ENCODE measurements around the gene CRIM1.

CRIM1 gene

DNA sequence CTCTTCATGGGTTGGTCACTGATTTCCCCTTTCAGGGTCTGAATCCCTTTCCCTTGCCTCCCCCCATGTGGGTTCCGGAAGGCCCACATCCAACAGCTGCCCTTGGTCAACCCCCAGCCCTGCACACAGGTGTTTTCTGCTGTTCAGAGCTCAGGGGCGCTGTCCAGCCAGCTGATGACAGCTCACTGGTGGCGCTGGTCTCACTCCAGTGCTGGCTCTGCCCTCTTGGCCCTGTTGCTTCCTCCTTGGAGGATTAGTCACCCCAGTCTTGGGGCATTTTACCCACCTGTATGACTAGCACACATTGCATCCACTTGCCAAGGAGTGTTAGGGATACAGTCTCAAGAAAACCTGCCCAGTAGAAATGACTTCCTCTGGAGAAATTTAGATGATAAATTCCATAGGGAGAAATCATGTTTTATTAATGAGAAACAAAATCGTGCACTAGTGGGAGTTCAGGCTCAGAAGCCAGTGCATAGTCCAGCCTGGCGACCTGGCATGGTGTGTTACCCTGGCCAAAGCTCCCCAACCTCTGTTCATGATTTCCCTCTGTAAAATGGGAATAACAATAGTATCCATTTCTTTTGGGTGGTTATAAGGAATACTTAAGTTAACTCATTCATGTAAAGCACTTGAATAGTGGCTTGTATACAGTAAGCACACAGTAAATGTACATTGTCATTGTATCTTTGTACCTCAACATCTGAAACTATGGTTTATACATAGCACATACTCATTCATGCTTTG lies 21.6 kb downstream of the CRIM1 start:
- Mint-ChIP-seq H3K27me3 (ENCODE audit: low read depth) (peaks cover 7% of the 10 kb centered on the region), H3K4me3 (no peak overlapping the region), H3K27ac (no peak overlapping the region), H3K36me3 (ENCODE audit: low read depth) (no peaks in the 10 kb centered on the region), H3K4me1 (peaks cover 42% of the 10 kb centered on the region), H3K9me3 (no peaks in the 10 kb centered on the region)
- TF ChIP-seq, protein P1, sequence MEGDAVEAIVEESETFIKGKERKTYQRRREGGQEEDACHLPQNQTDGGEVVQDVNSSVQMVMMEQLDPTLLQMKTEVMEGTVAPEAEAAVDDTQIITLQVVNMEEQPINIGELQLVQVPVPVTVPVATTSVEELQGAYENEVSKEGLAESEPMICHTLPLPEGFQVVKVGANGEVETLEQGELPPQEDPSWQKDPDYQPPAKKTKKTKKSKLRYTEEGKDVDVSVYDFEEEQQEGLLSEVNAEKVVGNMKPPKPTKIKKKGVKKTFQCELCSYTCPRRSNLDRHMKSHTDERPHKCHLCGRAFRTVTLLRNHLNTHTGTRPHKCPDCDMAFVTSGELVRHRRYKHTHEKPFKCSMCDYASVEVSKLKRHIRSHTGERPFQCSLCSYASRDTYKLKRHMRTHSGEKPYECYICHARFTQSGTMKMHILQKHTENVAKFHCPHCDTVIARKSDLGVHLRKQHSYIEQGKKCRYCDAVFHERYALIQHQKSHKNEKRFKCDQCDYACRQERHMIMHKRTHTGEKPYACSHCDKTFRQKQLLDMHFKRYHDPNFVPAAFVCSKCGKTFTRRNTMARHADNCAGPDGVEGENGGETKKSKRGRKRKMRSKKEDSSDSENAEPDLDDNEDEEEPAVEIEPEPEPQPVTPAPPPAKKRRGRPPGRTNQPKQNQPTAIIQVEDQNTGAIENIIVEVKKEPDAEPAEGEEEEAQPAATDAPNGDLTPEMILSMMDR (IDR thresholded peaks at IDR 0.05; ENCODE audit: unreplicated experiment in 3 of 3): no peak

DNA sequence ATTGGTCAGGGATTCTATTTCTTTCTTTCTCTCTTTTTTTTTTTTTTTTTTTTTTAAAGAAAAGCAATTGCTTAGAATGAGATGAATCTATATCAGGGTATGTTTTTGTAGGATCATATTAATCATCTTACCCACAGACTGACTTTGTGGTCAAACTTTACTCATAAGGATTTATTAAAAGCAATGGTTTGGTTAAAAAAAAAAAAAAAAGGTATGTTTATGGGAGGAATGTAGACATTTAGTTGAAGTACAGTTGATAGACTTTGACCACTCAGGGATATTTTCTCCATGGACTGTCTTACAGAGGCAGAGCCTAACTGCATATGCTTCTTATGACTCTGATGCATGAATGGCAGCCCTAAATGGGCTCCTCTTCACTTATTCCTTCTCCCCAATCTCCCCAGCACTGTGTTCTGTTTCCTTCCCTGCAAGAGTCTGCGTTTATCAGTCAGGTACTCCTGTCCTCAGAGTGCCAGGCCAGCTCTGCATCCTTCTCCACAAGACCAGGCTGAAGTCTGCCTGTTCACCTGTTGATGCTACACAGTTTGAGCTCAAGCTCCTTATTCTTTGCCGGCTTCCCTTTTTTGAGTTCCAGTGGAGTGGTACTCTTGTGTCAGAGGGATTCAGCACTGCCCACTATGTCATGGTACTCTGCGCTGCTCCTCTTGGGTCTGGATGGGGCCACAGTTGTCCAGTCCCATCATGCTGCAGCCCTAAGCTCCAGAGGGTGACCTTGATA lies 24.3 kb downstream of the CRIM1 start:
- no peaks in the 10 kb centered on the region for H3K36me3 Mint-ChIP-seq (ENCODE audit: low read depth)

DNA sequence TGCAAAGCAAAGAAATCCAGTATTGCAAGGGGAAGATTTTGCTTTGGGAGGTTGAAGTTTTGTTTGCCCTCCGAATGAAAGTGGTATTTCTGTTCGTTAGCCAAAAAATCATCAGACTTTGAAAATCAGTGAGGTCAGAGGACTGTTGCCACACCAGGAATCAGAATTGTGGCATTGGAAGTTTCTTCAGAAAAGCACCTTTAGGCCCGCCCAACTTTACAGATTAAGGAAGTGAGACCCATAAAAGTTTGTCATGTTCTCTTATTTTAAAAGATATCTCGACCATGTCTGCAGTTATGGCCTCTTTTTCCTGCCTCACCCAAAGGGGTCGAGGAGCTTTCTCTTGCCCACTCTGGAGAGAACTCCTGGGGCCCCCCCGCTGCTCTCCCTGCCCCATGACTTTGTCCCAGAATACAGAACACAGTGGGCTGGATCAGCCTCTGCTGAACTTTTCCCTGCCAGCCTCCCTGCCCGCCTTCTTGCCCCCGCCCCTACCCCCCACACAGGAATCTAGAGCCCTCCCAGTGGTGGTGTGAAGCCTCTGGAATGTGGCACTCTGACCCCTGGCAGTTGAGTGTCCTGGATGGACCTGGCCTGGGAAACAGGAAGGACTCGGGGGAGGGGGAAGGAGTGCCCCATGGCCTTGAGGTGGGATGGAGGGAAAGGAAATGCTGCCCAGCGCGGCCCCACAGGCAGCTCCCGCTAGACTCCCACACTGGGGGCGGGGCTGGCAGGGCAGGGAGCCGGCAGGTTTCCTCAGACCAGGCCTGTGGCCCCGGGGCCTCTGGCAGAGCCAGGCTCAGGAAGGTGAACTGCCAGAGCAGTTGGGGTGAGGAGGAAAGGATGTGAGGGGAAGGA lies 25.3 kb downstream of the CRIM1 start:
- TF ChIP-seq, protein P1 (IDR thresholded peaks at IDR 0.05; ENCODE audit: unreplicated experiment in 3 of 3): no peak
- Mint-ChIP-seq H3K4me1 (peaks cover 18% of the 10 kb centered on the region), H3K9me3 (no peaks in the 10 kb centered on the region), H3K27me3 (ENCODE audit: low read depth) (peaks cover 7% of the 10 kb centered on the region), H3K27ac (peak overlapping the region in 1 of 3 experiments; percentile 85), H3K4me3 (no peak overlapping the region), H3K36me3 (ENCODE audit: low read depth) (no peaks in the 10 kb centered on the region)

More for the DNA sequence above, 24.3 kb downstream of the CRIM1 start:
- Mint-ChIP-seq H3K9me3 (no peaks in the 10 kb centered on the region), H3K4me3 (no peak overlapping the region), H3K27me3 (ENCODE audit: low read depth) (peaks cover 7% of the 10 kb centered on the region), H3K27ac (peak overlapping the region in 1 of 3 experiments; percentile 55), H3K4me1 (peaks cover 18% of the 10 kb centered on the region)
- TF ChIP-seq, protein P1 (IDR thresholded peaks at IDR 0.05; ENCODE audit: unreplicated experiment in 3 of 3): no peak

DNA sequence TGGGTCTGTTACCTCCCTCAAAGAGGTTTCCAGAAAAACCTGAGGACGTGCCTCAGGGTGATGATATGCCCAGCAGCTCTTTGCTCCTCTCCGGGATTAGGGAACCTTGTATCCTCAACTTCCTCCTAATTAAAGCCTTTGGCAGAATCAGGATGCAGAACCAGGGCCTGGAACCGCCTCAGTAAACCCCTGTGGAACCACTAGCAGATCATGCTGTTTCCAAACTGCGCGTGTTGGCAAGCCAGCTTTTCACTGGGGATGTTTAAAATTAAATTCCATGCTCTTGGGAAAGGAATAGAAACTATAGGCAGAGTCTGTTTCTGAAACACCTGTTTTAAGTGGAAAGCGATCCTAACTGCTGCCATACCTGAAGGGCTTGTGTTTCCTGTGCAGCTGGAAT lies 26.4 kb downstream of the CRIM1 start:
- peaks cover 14% of the 10 kb centered on the region for H3K4me1 Mint-ChIP-seq
- TF ChIP-seq, protein P1 (IDR thresholded peaks at IDR 0.05; ENCODE audit: unreplicated experiment in 3 of 3): no peak
- no peak overlapping the region for H3K27ac Mint-ChIP-seq
- H3K9me3 Mint-ChIP-seq: no peaks in the 10 kb centered on the region
- no peaks in the 10 kb centered on the region for H3K36me3 Mint-ChIP-seq (ENCODE audit: low read depth)
- no peak overlapping the region for H3K4me3 Mint-ChIP-seq
- H3K27me3 Mint-ChIP-seq (ENCODE audit: low read depth): peaks cover 7% of the 10 kb centered on the region

DNA sequence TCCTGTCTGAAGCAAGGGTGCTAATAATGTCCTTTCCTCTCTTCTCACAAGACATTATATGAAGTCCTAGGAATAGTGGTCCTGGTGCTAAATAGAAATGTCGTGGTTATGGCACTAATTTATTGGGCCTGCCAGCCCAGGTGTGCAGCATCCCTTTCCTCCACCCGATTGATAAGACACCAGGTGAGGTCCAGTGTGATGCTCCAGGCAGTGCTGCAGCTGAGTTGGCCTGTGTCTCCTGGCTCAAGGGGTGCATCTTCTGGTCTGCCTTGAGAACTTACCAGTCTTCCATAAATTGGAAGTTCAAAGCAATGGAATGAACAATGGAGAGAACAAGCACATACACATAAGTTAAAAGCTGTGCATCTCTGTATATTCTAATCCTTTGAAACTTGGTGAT lies 26.9 kb downstream of the CRIM1 start:
- H3K4me3 Mint-ChIP-seq: no peak overlapping the region
- no peaks in the 10 kb centered on the region for H3K9me3 Mint-ChIP-seq
- TF ChIP-seq, protein P1 (IDR thresholded peaks at IDR 0.05; ENCODE audit: unreplicated experiment in 3 of 3): no peak
- H3K36me3 Mint-ChIP-seq (ENCODE audit: low read depth): no peaks in the 10 kb centered on the region
- peaks cover 7% of the 10 kb centered on the region for H3K27me3 Mint-ChIP-seq (ENCODE audit: low read depth)
- no peak overlapping the region for H3K27ac Mint-ChIP-seq
- H3K4me1 Mint-ChIP-seq: peaks cover 19% of the 10 kb centered on the region

Data from nephron (organoid).